Psoas muscle (tissue), 8 donors: Measurements from ENCODE around the gene TSPAN16. TPM values are rescaled to one million over a fixed set of nuclear protein-coding genes. Genes with fewer than 3 reads are reported as not detected.
"Not testable (repeated sequence)": the region's sequence is repeated elsewhere in the genome, so short reads cannot be mapped to it uniquely, and the experiment has no call there.

Experiments used
- ATAC-seq, 4 donors: fragments of 200-7000 bp; cut with Tn5 transposase; one replicate each; pipeline ENCODE4 v1.9.1; 2020; ENCODE audit warnings: moderate library complexity in 3 of 4, mild to moderate bottlenecking in 2 of 4
- DNase-seq, 2 donors: peaks; one replicate each; pipeline ENCODE4 v3.0.0-alpha.2; 2020
- H3K27ac ChIP-seq: fragments of 200-600 bp; one replicate; pipeline ENCODE4 v1.8.0; 2022
- H3K27me3 ChIP-seq, 3 donors: fragments of 200-600 bp in 1 of 3; one replicate each; pipeline versions ENCODE4 v1.6.1 to v1.8.0; 2013 to 2022; ENCODE audit warnings: low read length in 2 of 3, mild to moderate bottlenecking in 2 of 3, moderate library complexity in 1 of 3; ENCODE audit not compliant: insufficient read depth in 3 of 3
- H3K36me3 ChIP-seq, 2 donors: fragments of 200-600 bp in 1 of 2; one replicate each; pipeline versions ENCODE4 v1.6.1 to v1.8.0; 2013 to 2022; ENCODE audit warnings: low read depth in 1 of 2, mild to moderate bottlenecking in 1 of 2, moderate library complexity in 1 of 2; ENCODE audit not compliant: insufficient read depth in 1 of 2
- H3K4me1 ChIP-seq: fragments of 200-600 bp; one replicate; pipeline ENCODE4 v1.8.0; 2022
- H3K4me3 ChIP-seq: fragments of 200-600 bp; one replicate; pipeline ENCODE4 v1.8.0; 2022; ENCODE audit warnings: mild to moderate bottlenecking
- H3K9me3 ChIP-seq: fragments of 200-600 bp; one replicate; pipeline ENCODE4 v1.8.0; 2022
- CTCF ChIP-seq: fragments of 200-600 bp; IDR thresholded peaks from one replicate; pipeline ENCODE4 v1.8.0; 2022; ENCODE audit warnings: antibody characterized with exemption
- WGBS, 3 donors: extraction: QIAGEN DNeasy Blood & Tissue Kit; methylation state at CpG; one replicate each; pipeline versions ENCODE4 v1.1.6 to v1.1.7; 2013; 5-methylcytosine and 5-hydroxymethylcytosine counted together
- intact Hi-C, 2 donors: fragments of 100-400 bp; cut with DNase I; formaldehyde crosslinking; loops; one replicate each; pipeline versions ENCODE4 v1.11.0 to v1.14.2; 2022
- polyA plus RNA-seq, 3 donors: library from polyadenylated mRNA; stranded (reverse); fragments of 200-250 nt; gene quantifications; one replicate each; pipeline ENCODE4 v1.2.3, GENCODE V29; 2013
- total RNA-seq, 4 donors: library from RNA; stranded (reverse); fragmentation: NEBNext Ultra II Directional in 2 of 4; extraction: Animal tissue kit (Norgen Biotek cat#: 25700) in 2 of 4; gene quantifications; one replicate each; pipeline versions ENCODE4 v1.2.1 to v1.2.4, GENCODE V29; 2021 to 2023
- donor health status: healthy with polysubstance abuse.
- donor health status: DM: no; HTN: no; CAD: no; lungs with moderate emphysema.
- donor health status: Bipolar disorder and iron deficiency.
- donor health status: healthy.
- donor health status: DM: yes; HTN: yes; CAD: no.
- donor health status: DM: no; HTN: no; CAD: no.
- donor health status: DM: no; HTN: no; CAD: no.
- donor health status: DM: yes; HTN: yes; CAD: no.

Gene TSPAN16
- total and polyA plus RNA-seq, 7 donors, result not detected

GRCh38 chr19:11325544-11325943 is 29.6 kb downstream of the TSPAN16 start:
- no peak for ATAC-seq
- Histone ChIP-seq H3K4me3 (no peak overlapping the region), H3K36me3 (peaks cover 0 to 37% of the 10 kb centered on the region in 2 donors), H3K4me1 (no peaks in the 10 kb centered on the region), H3K9me3 (no peaks in the 10 kb centered on the region), H3K27me3 (peaks cover 0 to 2% (median 0%) of the 10 kb centered on the region in 3 donors), H3K27ac (no peak overlapping the region)
- no peak for TF ChIP-seq CTCF
- intact Hi-C loops, result no loop called here
- WGBS, 3 donors, result 91 to 99% (median 92%) methylated on average over 7 of the region's 7 CpGs
- no peak for DNase-seq

GRCh38 chr19:11330127-11330526 is 34.2 kb downstream of the TSPAN16 start:
- Histone ChIP-seq H3K27ac (no peak overlapping the region), H3K9me3 (no peaks in the 10 kb centered on the region), H3K4me3 (no peak overlapping the region), H3K27me3 (no peaks in the 10 kb centered on the region), H3K4me1 (no peaks in the 10 kb centered on the region), H3K36me3 (peaks cover 2 to 81% of the 10 kb centered on the region in 2 donors)
- ATAC-seq, result no peak
- DNase-seq, result no peak
- WGBS, 3 donors, result 58 to 64% (median 60%) methylated on average over 4 of the region's 4 CpGs
- TF ChIP-seq CTCF, result no peak
- intact Hi-C loops, result no loop called here

GRCh38 chr19:11331502-11331901 is 35.5 kb downstream of the TSPAN16 start:
- H3K27me3 ChIP-seq, result no peaks in the 10 kb centered on the region
- no peaks in the 10 kb centered on the region for H3K4me1 ChIP-seq
- no peak for TF ChIP-seq CTCF
- no peak overlapping the region for H3K4me3 ChIP-seq
- DNase-seq (peak in 1 of 2 donors; percentile 4), ATAC-seq (no peak)
- peaks cover 4 to 89% of the 10 kb centered on the region in 2 donors for H3K36me3 ChIP-seq
- intact Hi-C loops, result no loop called here
- no peaks in the 10 kb centered on the region for H3K9me3 ChIP-seq
- 76 to 86% (median 84%) methylated on average over 4 of the region's 4 CpGs for WGBS, 3 donors
- no peak overlapping the region for H3K27ac ChIP-seq

GRCh38 chr19:11332822-11333221 is 36.9 kb downstream of the TSPAN16 start:
- WGBS, 3 donors, result 93 to 94% (median 94%) methylated on average over 5 of the region's 5 CpGs
- H3K36me3 ChIP-seq, result peaks cover 4 to 84% of the 10 kb centered on the region in 2 donors
- H3K4me3 ChIP-seq, result no peak overlapping the region
- intact Hi-C loops, result no loop called here
- no peaks in the 10 kb centered on the region for H3K4me1 ChIP-seq
- H3K9me3 ChIP-seq, result no peaks in the 10 kb centered on the region
- no peaks in the 10 kb centered on the region for H3K27me3 ChIP-seq
- ATAC-seq (no peak), DNase-seq (no peak)
- no peak overlapping the region for H3K27ac ChIP-seq
- no peak for TF ChIP-seq CTCF

GRCh38 chr19:11333838-11334237 is 37.9 kb downstream of the TSPAN16 start:
- WGBS, 3 donors, result 82 to 86% (median 83%) methylated on average over 9 of the region's 9 CpGs
- H3K27ac ChIP-seq, H3K9me3 ChIP-seq, DNase-seq, intact Hi-C loops, H3K4me3 ChIP-seq, ATAC-seq, H3K4me1 ChIP-seq, H3K27me3 ChIP-seq: not testable (repeated sequence)
- H3K36me3 ChIP-seq, result peaks cover 4 to 77% of the 10 kb centered on the region in 2 donors
